Stimulated activated effector memory CD8-positive, alpha-beta T cell treated with anti-CD3 and anti-CD28 coated beads, Interleukin-12 subunit alpha, Interleukin-12 subunit beta, amount 100 ng/mL, for 72 hours (primary cell): Measurements from ENCODE around the gene TPH2.

Experiments
- ATAC-seq: fragments of 150-1000 bp; cut with Tn5 transposase; 2 replicates; pipeline ENCODE4 v1.10.0; 2021
- DNase-seq, 2 donors: peaks; one replicate each; pipeline ENCODE4 v3.0.0; 2021 to 2022; ENCODE audit warnings: low spot score in 2 of 2
- H3K27ac Mint-ChIP-seq: one replicate; pipeline ENCODE4 v1.8.0; 2022; ENCODE audit warnings: mild to moderate bottlenecking, mixed read lengths
- H3K36me3 Mint-ChIP-seq: one replicate; pipeline ENCODE4 v1.8.0; 2022; ENCODE audit warnings: mild to moderate bottlenecking, mixed read lengths
- H3K4me1 Mint-ChIP-seq: one replicate; pipeline ENCODE4 v1.8.0; 2022; ENCODE audit warnings: mixed read lengths
- H3K4me3 Mint-ChIP-seq: one replicate; pipeline ENCODE4 v1.8.0; 2022; ENCODE audit warnings: mild to moderate bottlenecking, mixed read lengths
- H3K9me3 Mint-ChIP-seq: one replicate; pipeline ENCODE4 v1.8.0; 2022; ENCODE audit warnings: mixed read lengths

Gene TPH2

GRCh38 chr12:71938728-71939385, at the start of gene TPH2:
Gene TPH2 (plus strand): TSS chr12:71938845. CDS start chr12:71938987, 142 bp downstream.
- Mint-ChIP-seq H3K9me3 (no peaks in the 10 kb centered on the region), H3K4me1 (peaks cover 5% of the 10 kb centered on the region), H3K36me3 (no peaks in the 10 kb centered on the region), H3K27ac (no peak within 1 kb of the TSS), H3K4me3 (no peak within 1 kb of the TSS)
- DNase-seq (peak; percentile 33 to 74), ATAC-seq (peak; percentile 51)

GRCh38 chr12:71890475-71890874, 48.2 kb upstream of the TPH2 start:
- H3K4me1 Mint-ChIP-seq, result no peaks in the 10 kb centered on the region
- no peak for DNase-seq
- ATAC-seq, result no peak
- no peak overlapping the region for H3K27ac Mint-ChIP-seq
- no peak overlapping the region for H3K4me3 Mint-ChIP-seq
- H3K36me3 Mint-ChIP-seq, result peaks cover 43% of the 10 kb centered on the region
- no peaks in the 10 kb centered on the region for H3K9me3 Mint-ChIP-seq

- H3K9me3 Mint-ChIP-seq, result no peaks in the 10 kb centered on the region
- DNase-seq, result no peak
- no peak overlapping the region for H3K27ac Mint-ChIP-seq
- H3K4me3 Mint-ChIP-seq, result no peak overlapping the region
- peaks cover 52% of the 10 kb centered on the region for H3K36me3 Mint-ChIP-seq
- H3K4me1 Mint-ChIP-seq, result no peaks in the 10 kb centered on the region
- ATAC-seq, result no peak
Observed at GRCh38 chr12:71892059-71892458, 46.6 kb upstream of the TPH2 start.

GRCh38 chr12:71896205-71896882, 42.3 kb upstream of the TPH2 start:
- Mint-ChIP-seq H3K27ac (no peak overlapping the region), H3K4me3 (no peak overlapping the region), H3K9me3 (no peaks in the 10 kb centered on the region), H3K36me3 (peaks cover 79% of the 10 kb centered on the region), H3K4me1 (no peaks in the 10 kb centered on the region)
- no peak for DNase-seq
- ATAC-seq, result no peak

GRCh38 chr12:71900091-71900490, 38.6 kb upstream of the TPH2 start:
- peaks cover 7% of the 10 kb centered on the region for H3K4me1 Mint-ChIP-seq
- peaks cover 74% of the 10 kb centered on the region for H3K36me3 Mint-ChIP-seq
- ATAC-seq, result no peak
- H3K27ac Mint-ChIP-seq, result no peak overlapping the region
- no peak for DNase-seq
- no peak overlapping the region for H3K4me3 Mint-ChIP-seq
- no peaks in the 10 kb centered on the region for H3K9me3 Mint-ChIP-seq

GRCh38 chr12:71904629-71905028, 34.0 kb upstream of the TPH2 start:
- DNase-seq (no peak), ATAC-seq (no peak)
- H3K36me3 Mint-ChIP-seq, result peaks cover 73% of the 10 kb centered on the region
- H3K4me3 Mint-ChIP-seq, result no peak overlapping the region
- H3K4me1 Mint-ChIP-seq, result peaks cover 7% of the 10 kb centered on the region
- H3K9me3 Mint-ChIP-seq, result no peaks in the 10 kb centered on the region
- peak overlapping the region; percentile 6 for H3K27ac Mint-ChIP-seq

- Mint-ChIP-seq H3K4me1 (peaks cover 5% of the 10 kb centered on the region), H3K4me3 (no peak overlapping the region), H3K9me3 (no peaks in the 10 kb centered on the region), H3K36me3 (no peaks in the 10 kb centered on the region), H3K27ac (no peak overlapping the region)
- DNase-seq, result no peak
- peak; percentile 97 for ATAC-seq
Observed at GRCh38 chr12:71935594-71935993, 3.1 kb upstream of the TPH2 start.

GRCh38 chr12:71940068-71940467, 1.4 kb downstream of the TPH2 start:
- H3K36me3 Mint-ChIP-seq, result no peaks in the 10 kb centered on the region
- no peak overlapping the region for H3K27ac Mint-ChIP-seq
- no peak overlapping the region for H3K4me3 Mint-ChIP-seq
- DNase-seq, result no peak
- ATAC-seq, result no peak
- no peaks in the 10 kb centered on the region for H3K9me3 Mint-ChIP-seq
- H3K4me1 Mint-ChIP-seq, result peaks cover 4% of the 10 kb centered on the region

- Mint-ChIP-seq H3K9me3 (no peaks in the 10 kb centered on the region), H3K4me1 (no peaks in the 10 kb centered on the region), H3K4me3 (no peak overlapping the region), H3K27ac (no peak overlapping the region), H3K36me3 (no peaks in the 10 kb centered on the region)
- ATAC-seq (no peak), DNase-seq (no peak)
Observed at GRCh38 chr12:71941174-71941573, 2.5 kb downstream of the TPH2 start.

- Mint-ChIP-seq H3K9me3 (no peaks in the 10 kb centered on the region), H3K4me1 (no peaks in the 10 kb centered on the region), H3K36me3 (no peaks in the 10 kb centered on the region), H3K4me3 (no peak overlapping the region), H3K27ac (no peak overlapping the region)
- no peak for ATAC-seq
- no peak for DNase-seq
Observed at GRCh38 chr12:71942259-71942658, 3.6 kb downstream of the TPH2 start.

GRCh38 chr12:71942703-71943102, 4.1 kb downstream of the TPH2 start:
- H3K4me3 Mint-ChIP-seq, result no peak overlapping the region
- DNase-seq (no peak), ATAC-seq (no peak)
- no peaks in the 10 kb centered on the region for H3K36me3 Mint-ChIP-seq
- H3K27ac Mint-ChIP-seq, result no peak overlapping the region
- no peaks in the 10 kb centered on the region for H3K9me3 Mint-ChIP-seq
- no peaks in the 10 kb centered on the region for H3K4me1 Mint-ChIP-seq

GRCh38 chr12:71945121-71945520, 6.5 kb downstream of the TPH2 start:
- Mint-ChIP-seq H3K4me3 (no peak overlapping the region), H3K36me3 (no peaks in the 10 kb centered on the region), H3K9me3 (no peaks in the 10 kb centered on the region), H3K27ac (no peak overlapping the region), H3K4me1 (no peaks in the 10 kb centered on the region)
- ATAC-seq (no peak), DNase-seq (no peak)

GRCh38 chr12:71945883-71946282, 7.2 kb downstream of the TPH2 start:
- no peak for ATAC-seq
- H3K4me1 Mint-ChIP-seq, result no peaks in the 10 kb centered on the region
- DNase-seq, result no peak
- H3K9me3 Mint-ChIP-seq, result no peaks in the 10 kb centered on the region
- H3K36me3 Mint-ChIP-seq, result no peaks in the 10 kb centered on the region
- no peak overlapping the region for H3K27ac Mint-ChIP-seq
- H3K4me3 Mint-ChIP-seq, result no peak overlapping the region

- no peak overlapping the region for H3K4me3 Mint-ChIP-seq
- H3K36me3 Mint-ChIP-seq, result no peaks in the 10 kb centered on the region
- DNase-seq (no peak), ATAC-seq (no peak)
- no peaks in the 10 kb centered on the region for H3K4me1 Mint-ChIP-seq
- no peaks in the 10 kb centered on the region for H3K9me3 Mint-ChIP-seq
- H3K27ac Mint-ChIP-seq, result no peak overlapping the region
Observed at GRCh38 chr12:71947645-71948105, 9.0 kb downstream of the TPH2 start.

GRCh38 chr12:71948390-71948789, 9.7 kb downstream of the TPH2 start:
- H3K27ac Mint-ChIP-seq, result no peak overlapping the region
- no peaks in the 10 kb centered on the region for H3K9me3 Mint-ChIP-seq
- H3K36me3 Mint-ChIP-seq, result no peaks in the 10 kb centered on the region
- no peak for ATAC-seq
- no peaks in the 10 kb centered on the region for H3K4me1 Mint-ChIP-seq
- H3K4me3 Mint-ChIP-seq, result no peak overlapping the region
- DNase-seq, result no peak

GRCh38 chr12:71949646-71950045, 11.0 kb downstream of the TPH2 start:
- H3K27ac Mint-ChIP-seq, result no peak overlapping the region
- no peaks in the 10 kb centered on the region for H3K4me1 Mint-ChIP-seq
- ATAC-seq (no peak), DNase-seq (no peak)
- H3K4me3 Mint-ChIP-seq, result no peak overlapping the region
- no peaks in the 10 kb centered on the region for H3K9me3 Mint-ChIP-seq
- H3K36me3 Mint-ChIP-seq, result no peaks in the 10 kb centered on the region
